Ascending aorta (tissue), 2 donors: ENCODE measurements around the gene DUSP3. TPM values are rescaled to one million over a fixed set of nuclear protein-coding genes. Genes with fewer than 3 reads are reported as not detected.

Source experiments
- DNase-seq, 2 donors: peaks; one replicate each; pipeline ENCODE4 v3.0.0-alpha.2; 2019; ENCODE audit warnings: low spot score in 2 of 2
- H3K27ac ChIP-seq, 2 donors: fragments of 200-600 bp; sonication (generic); one replicate each; pipeline ENCODE4 v1.5.1; 2016 to 2017; ENCODE audit warnings: mild to moderate bottlenecking in 1 of 2
- H3K27me3 ChIP-seq: fragments of 200-600 bp; sonication (generic); one replicate; pipeline ENCODE4 v1.5.1; 2017
- H3K36me3 ChIP-seq, 2 donors: fragments of 200-600 bp; sonication (generic); one replicate each; pipeline ENCODE4 v1.5.1; 2016
- H3K4me1 ChIP-seq, 2 donors: fragments of 200-600 bp; sonication (generic); one replicate each; pipeline ENCODE4 v1.5.1; 2016 to 2017; ENCODE audit warnings: mild to moderate bottlenecking in 1 of 2
- H3K4me3 ChIP-seq, 2 donors: fragments of 200-600 bp; sonication (generic); one replicate each; pipeline ENCODE4 v1.5.1; 2016 to 2017; ENCODE audit warnings: mild to moderate bottlenecking in 1 of 2
- H3K9me3 ChIP-seq, 2 donors: fragments of 200-600 bp; sonication (generic); one replicate each; pipeline ENCODE4 v1.5.1; 2016
- intact Hi-C: fragments of 100-400 bp; cut with DNase I; formaldehyde crosslinking; loops from one replicate; pipeline ENCODE4 v1.15.1; 2023
- total RNA-seq: library from RNA; depleted of rRNA; stranded (reverse); fragments of >200 nt; gene quantifications from one replicate; pipeline ENCODE4 v1.1.0, GENCODE V29; 2016
- TF ChIP-seq, protein P1 (sequence below), 3 experiments: fragments of 200-600 bp in 2 of 3; fragments of 450-650 bp in 1 of 3; sonication (generic) in 2 of 3; IDR thresholded peaks; one replicate each; pipeline ENCODE4 v1.5.1; 2016 to 2019; ENCODE audit warnings: antibody characterized with exemption in 3 of 3, mild to moderate bottlenecking in 1 of 3, moderate library complexity in 1 of 3

Gene DUSP3
- total RNA-seq, 1 donor from 2014 or later: 70.5 TPM

DNA sequence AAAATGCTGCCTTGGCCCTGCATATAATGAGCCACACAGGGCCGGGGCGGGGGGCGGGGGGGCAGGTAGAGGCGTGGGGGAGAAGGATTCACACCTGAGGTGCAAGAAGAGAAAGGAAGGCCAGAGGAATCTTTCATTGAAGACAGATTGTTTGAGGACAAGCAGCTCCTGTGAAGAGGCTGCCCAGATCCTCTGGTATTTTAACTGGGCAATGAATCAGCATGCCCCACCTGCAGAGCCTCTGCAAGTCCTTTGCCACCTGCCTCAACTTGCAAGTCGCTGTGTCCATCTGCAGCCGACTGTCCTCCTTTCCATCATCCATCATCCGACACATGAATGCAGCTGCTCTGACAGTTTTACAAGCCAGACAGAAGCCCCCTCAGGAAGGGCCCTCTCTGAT lies 18.9 kb downstream of the DUSP3 start:
- H3K9me3 ChIP-seq: no peaks in the 10 kb centered on the region
- TF ChIP-seq, protein P1, sequence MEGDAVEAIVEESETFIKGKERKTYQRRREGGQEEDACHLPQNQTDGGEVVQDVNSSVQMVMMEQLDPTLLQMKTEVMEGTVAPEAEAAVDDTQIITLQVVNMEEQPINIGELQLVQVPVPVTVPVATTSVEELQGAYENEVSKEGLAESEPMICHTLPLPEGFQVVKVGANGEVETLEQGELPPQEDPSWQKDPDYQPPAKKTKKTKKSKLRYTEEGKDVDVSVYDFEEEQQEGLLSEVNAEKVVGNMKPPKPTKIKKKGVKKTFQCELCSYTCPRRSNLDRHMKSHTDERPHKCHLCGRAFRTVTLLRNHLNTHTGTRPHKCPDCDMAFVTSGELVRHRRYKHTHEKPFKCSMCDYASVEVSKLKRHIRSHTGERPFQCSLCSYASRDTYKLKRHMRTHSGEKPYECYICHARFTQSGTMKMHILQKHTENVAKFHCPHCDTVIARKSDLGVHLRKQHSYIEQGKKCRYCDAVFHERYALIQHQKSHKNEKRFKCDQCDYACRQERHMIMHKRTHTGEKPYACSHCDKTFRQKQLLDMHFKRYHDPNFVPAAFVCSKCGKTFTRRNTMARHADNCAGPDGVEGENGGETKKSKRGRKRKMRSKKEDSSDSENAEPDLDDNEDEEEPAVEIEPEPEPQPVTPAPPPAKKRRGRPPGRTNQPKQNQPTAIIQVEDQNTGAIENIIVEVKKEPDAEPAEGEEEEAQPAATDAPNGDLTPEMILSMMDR (IDR thresholded peaks at IDR 0.05): no peak
- no peak for DNase-seq

DNA sequence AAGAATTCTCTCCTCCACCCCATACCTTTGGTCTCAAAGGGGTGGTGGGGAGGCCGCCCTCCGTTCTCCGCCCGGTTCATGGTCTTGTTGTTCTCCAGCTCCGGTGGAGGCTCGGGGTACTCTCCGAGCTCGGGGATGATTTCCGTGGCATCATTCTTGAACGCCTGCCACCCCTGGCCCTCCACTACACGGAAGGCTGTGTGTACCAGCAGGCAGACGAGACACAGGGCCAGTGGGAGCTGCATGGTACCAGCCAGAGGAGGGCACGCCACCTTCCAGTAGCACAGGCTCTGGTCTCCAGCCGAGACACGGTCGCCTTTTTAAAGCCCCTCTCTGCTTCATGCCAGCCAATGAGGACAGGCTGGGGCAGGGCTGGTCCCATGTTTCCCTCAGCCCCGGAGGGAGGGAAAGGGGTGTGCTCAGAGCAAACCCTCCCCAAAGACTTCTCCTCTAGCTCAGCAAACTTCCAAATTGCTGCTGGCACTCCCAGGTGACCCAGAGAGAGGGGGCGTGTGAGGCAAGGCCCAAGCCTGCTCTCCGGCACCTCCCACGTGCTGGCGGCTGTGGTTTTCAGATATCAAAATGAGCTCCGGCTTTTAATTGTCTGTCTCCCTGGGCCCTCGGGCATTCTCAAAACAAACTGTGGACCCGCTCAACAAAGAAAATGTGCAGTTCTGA lies 20.1 kb downstream of the DUSP3 start, which contains the start of gene SOST:
Gene SOST, minus strand, starts transcription at position 295 of the 678 bp plus-strand sequence. Its CDS starts 50 bp downstream, at position 245.
- no peaks in the 10 kb centered on the region for H3K36me3 ChIP-seq
- no peaks in the 10 kb centered on the region for H3K27me3 ChIP-seq
- DNase-seq: no peak
- peak within 1 kb of the TSS in 1 of 2 donors; percentile 10 for H3K4me3 ChIP-seq
- H3K9me3 ChIP-seq: no peaks in the 10 kb centered on the region
- H3K27ac ChIP-seq: peak within 1 kb of the TSS; percentile 12 to 50
- intact Hi-C loops: loop anchor here (5.0 kb wide), 1 partner anchor 181 kb away; no protein-coding TSS in a partner anchor
- H3K4me1 ChIP-seq: peaks cover 6 to 24% of the 10 kb centered on the region in 2 donors
- TF ChIP-seq, protein P1 (IDR thresholded peaks at IDR 0.05): peak in 1 of 3 experiments; percentile 6

More for the DNA sequence above, 18.9 kb downstream of the DUSP3 start:
- H3K4me3 ChIP-seq: no peak overlapping the region
- H3K4me1 ChIP-seq: peaks cover 6 to 25% of the 10 kb centered on the region in 2 donors
- H3K27ac ChIP-seq: no peak overlapping the region
- H3K27me3 ChIP-seq: no peaks in the 10 kb centered on the region
- H3K36me3 ChIP-seq: no peaks in the 10 kb centered on the region
- intact Hi-C loops: loop anchor here (1.0 to 5.0 kb wide), 3 partner anchors 40 to 183 kb away; no protein-coding TSS in a partner anchor

DNA sequence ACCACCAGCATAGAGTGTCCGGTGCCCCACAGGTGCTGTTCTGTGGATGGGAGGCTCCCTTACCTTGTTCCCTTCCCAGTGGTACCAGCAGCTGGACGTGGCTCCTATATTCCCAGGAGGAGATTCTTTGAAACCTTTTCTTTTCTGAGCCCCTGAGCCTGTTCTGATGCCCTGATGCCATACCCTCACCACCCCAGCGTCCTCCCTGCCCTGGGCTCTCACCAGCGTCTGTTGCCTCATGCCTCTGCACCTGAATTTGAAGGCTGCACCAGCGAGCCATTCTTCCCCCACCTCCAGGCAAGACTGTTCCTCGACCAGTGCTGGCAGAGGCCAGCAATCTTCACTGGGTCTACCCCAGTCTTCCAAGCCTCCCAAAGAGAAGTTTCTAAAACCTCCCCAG lies 20.7 kb downstream of the DUSP3 start:
- Histone ChIP-seq H3K36me3 (no peaks in the 10 kb centered on the region), H3K27ac (peak overlapping the region in 1 of 2 donors; percentile 50), H3K27me3 (no peaks in the 10 kb centered on the region), H3K4me1 (peaks cover 6 to 24% of the 10 kb centered on the region in 2 donors), H3K4me3 (peak overlapping the region in 1 of 2 donors; percentile 10), H3K9me3 (no peaks in the 10 kb centered on the region)
- DNase-seq: no peak
- TF ChIP-seq, protein P1 (IDR thresholded peaks at IDR 0.05): no peak
- intact Hi-C loops: loop anchor here (5.0 kb wide), 1 partner anchor 181 kb away; no protein-coding TSS in a partner anchor

DNA sequence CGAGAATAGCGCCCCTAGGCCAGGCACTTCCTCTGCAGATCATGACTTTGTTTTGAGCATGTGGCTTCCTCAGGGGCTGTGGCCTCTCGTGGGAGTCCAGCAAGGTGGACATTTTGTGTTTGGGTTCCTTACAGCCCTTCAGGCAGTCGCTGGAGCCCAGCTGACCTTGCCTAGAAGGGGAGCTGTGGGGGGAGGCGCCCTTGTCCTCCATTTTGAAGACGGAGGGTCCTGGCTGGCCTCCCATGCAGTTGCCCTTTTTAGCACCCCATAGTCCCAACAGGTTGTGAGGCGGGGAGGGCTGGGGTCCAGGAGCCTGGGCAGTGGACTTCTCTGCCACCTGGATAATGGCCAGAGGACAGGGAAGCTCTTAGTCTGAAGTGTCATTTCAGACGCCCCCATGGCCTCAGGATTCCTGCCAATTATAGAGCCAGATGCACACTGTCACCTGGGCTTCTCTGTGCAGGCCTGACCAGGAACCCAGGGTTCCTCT lies 21.6 kb downstream of the DUSP3 start:
- no peaks in the 10 kb centered on the region for H3K27me3 ChIP-seq
- H3K4me3 ChIP-seq: no peak overlapping the region
- H3K4me1 ChIP-seq: peaks cover 6 to 24% of the 10 kb centered on the region in 2 donors
- TF ChIP-seq, protein P1 (IDR thresholded peaks at IDR 0.05): no peak
- H3K27ac ChIP-seq: no peak overlapping the region
- intact Hi-C loops: loop anchor here (5.0 kb wide), 1 partner anchor 180 kb away; no protein-coding TSS in a partner anchor
- no peaks in the 10 kb centered on the region for H3K9me3 ChIP-seq
- no peaks in the 10 kb centered on the region for H3K36me3 ChIP-seq
- DNase-seq: no peak

DNA sequence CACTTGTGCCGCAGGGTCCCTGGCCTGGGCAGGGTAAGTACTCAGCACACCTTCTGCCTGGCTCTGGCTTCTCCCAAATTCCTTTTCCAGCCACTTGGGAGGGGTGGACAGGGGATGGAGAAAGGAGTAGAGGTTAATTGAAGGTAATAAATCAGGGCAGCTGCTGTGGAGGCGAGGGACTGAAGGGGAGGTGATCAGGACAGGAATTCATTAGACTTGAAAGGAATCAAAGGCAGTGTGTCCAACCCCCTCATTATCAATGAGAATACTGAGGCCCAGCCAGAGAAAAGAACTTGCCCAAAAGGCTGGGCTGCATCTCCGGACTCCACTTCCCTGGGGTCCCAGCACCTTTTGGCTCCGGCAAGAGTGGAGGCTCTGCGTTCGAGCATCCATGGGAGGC lies 22.6 kb downstream of the DUSP3 start:
- intact Hi-C loops: loop anchor here (5.0 kb wide), 1 partner anchor 179 kb away; no protein-coding TSS in a partner anchor
- DNase-seq: no peak
- no peak overlapping the region for H3K4me3 ChIP-seq
- H3K4me1 ChIP-seq: peaks cover 6 to 24% of the 10 kb centered on the region in 2 donors
- no peaks in the 10 kb centered on the region for H3K27me3 ChIP-seq
- H3K9me3 ChIP-seq: no peaks in the 10 kb centered on the region
- TF ChIP-seq, protein P1 (IDR thresholded peaks at IDR 0.05): no peak
- no peak overlapping the region for H3K27ac ChIP-seq
- no peaks in the 10 kb centered on the region for H3K36me3 ChIP-seq
